Measurements from ENCODE around the gene SLC35E1.
"Not testable (repeated sequence)": the region's sequence is repeated elsewhere in the genome, so short reads cannot be mapped to it uniquely, and the experiment has no call there.

Gene SLC35E1

DNA sequence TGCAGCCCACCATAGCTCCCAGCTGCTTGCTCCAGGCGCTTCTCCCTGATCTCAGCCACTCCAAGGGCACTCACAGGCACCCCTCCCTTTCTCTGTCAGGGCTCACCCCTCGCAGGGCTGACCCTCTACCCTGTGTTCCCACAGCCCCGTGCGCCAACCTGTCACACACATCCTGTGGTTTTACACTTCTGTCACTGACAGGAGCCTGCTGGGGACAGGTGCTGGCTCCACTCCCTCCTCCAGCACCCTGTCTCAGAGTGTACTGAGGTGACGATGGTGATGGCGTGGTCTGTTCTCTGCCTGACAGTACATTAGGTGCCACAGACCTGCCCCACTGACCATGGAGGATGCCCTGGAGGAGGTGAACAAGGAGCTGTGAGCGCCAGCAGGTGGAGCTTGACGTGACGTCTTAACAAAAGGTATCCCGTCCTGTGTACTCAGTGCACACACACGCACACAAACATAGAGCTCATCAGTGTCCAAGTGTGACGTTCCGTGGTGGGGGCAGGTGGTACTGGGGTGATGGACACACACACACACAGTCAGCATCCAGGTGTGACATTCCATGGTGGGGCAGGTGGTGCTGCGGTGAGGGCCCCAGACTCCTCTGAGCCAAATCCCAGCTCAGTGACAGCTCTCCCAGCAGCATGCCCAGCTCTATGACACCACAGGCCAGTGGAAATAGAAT, 55.1 kb downstream of the SLC35E1 start:
- H3K9me3 ChIP-seq (ENCODE audit: severe bottlenecking), result no peaks in the 10 kb centered on the region
- H3K4me3 ChIP-seq (ENCODE audit: low read depth, low read length), result no peak overlapping the region
- TF ChIP-seq, protein P1, sequence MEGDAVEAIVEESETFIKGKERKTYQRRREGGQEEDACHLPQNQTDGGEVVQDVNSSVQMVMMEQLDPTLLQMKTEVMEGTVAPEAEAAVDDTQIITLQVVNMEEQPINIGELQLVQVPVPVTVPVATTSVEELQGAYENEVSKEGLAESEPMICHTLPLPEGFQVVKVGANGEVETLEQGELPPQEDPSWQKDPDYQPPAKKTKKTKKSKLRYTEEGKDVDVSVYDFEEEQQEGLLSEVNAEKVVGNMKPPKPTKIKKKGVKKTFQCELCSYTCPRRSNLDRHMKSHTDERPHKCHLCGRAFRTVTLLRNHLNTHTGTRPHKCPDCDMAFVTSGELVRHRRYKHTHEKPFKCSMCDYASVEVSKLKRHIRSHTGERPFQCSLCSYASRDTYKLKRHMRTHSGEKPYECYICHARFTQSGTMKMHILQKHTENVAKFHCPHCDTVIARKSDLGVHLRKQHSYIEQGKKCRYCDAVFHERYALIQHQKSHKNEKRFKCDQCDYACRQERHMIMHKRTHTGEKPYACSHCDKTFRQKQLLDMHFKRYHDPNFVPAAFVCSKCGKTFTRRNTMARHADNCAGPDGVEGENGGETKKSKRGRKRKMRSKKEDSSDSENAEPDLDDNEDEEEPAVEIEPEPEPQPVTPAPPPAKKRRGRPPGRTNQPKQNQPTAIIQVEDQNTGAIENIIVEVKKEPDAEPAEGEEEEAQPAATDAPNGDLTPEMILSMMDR (IDR thresholded peaks at IDR 0.05; ENCODE audit: low read depth, low read length), result no peak
- peaks cover 73% of the 10 kb centered on the region for H3K36me3 ChIP-seq
- no peak overlapping the region for H3K27ac ChIP-seq
- no peak for DNase-seq
- H3K27me3 ChIP-seq (ENCODE audit: insufficient read depth, low read depth, severe bottlenecking), result no peaks in the 10 kb centered on the region

DNA sequence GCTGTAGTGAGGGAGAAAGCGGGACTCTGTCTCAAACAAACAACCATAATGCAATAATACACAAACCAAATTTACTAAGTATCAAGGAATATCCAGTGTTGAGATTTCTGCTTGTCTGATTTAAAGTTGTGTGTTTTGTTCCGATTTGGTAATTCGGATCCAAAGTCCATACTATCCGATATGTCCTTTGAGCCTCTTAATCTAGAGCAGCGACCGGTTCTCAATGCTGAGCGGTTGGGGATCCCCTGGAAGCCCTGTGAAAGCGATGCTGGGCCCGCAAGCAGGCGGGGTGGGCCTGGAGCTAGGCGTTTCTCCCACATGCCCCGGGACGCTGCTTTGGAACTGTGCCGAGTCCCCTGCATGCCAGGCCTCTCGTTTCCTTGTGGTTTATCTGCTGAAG, 55.8 kb downstream of the SLC35E1 start:
- no peak for DNase-seq
- H3K27me3 ChIP-seq (ENCODE audit: insufficient read depth, low read depth, severe bottlenecking), result no peaks in the 10 kb centered on the region
- no peak overlapping the region for H3K27ac ChIP-seq
- no peaks in the 10 kb centered on the region for H3K9me3 ChIP-seq (ENCODE audit: severe bottlenecking)
- H3K4me3 ChIP-seq (ENCODE audit: low read depth, low read length), result no peak overlapping the region
- TF ChIP-seq, protein P1 (IDR thresholded peaks at IDR 0.05; ENCODE audit: low read depth, low read length), result no peak
- peaks cover 72% of the 10 kb centered on the region for H3K36me3 ChIP-seq

DNA sequence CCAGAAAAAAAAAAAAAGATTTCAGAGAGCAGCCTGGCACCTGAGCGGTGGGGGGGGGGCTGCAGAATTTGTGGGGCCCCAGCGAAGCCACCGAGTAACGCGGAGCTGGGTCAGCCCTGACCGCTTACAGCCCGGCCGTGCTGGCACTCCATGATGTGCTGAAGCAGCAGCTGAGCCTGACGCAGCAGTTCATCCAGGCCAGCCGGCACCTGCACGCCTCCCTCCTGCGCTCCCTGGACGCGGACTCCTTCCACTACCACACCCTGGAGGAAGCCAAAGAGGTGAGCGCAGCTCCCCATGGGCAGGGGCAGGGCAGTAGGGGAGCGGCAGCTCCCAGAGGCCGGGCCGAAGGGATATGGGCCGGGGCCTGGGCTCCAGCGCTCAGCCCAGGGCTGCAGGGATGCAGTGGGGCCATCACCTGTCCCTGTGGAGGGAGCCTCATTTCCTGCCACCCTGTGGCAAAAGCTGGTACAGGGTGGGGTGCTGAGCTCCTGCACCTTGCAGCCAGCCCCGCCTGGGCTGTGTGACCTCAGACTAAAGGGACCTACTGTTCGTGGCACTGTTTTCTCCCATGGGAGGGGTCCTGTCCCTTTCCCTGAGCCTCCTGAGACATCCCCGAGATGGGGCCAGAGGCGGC, 57.7 kb downstream of the SLC35E1 start:
- H3K27ac ChIP-seq, result no peak overlapping the region
- peaks cover 71% of the 10 kb centered on the region for H3K36me3 ChIP-seq
- TF ChIP-seq, protein P1 (IDR thresholded peaks at IDR 0.05; ENCODE audit: low read depth, low read length), result peak; percentile 42; the same call in 1 of the 2 replicates
- no peaks in the 10 kb centered on the region for H3K27me3 ChIP-seq (ENCODE audit: insufficient read depth, low read depth, severe bottlenecking)
- DNase-seq, result peak; percentile 38
- no peaks in the 10 kb centered on the region for H3K9me3 ChIP-seq (ENCODE audit: severe bottlenecking)
- no peak overlapping the region for H3K4me3 ChIP-seq (ENCODE audit: low read depth, low read length)

DNA sequence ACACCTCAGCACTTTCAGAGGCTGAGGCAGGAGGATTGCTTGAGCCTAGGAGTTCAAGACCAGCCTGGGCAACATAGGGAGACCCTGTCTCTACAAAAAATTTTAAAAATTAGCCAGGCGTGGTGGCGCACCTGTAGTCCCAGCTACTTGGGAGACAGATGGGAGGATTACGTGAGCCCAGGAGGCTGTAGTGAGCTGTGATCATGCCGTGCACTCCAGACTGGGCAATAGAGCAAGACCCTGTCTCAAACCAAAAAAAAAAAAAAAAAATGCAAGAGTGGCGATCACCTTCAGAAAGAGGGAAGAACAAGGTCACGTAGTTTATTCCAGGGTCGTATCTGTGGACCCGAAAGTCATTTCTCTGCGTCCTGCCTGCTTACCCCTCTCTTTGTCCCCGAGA, 59.6 kb downstream of the SLC35E1 start:
- H3K36me3 ChIP-seq, result peaks cover 63% of the 10 kb centered on the region
- not testable (repeated sequence) for H3K9me3 ChIP-seq (ENCODE audit: severe bottlenecking); DNase-seq; H3K4me3 ChIP-seq (ENCODE audit: low read depth, low read length); H3K27ac ChIP-seq; H3K27me3 ChIP-seq (ENCODE audit: insufficient read depth, low read depth, severe bottlenecking)

DNA sequence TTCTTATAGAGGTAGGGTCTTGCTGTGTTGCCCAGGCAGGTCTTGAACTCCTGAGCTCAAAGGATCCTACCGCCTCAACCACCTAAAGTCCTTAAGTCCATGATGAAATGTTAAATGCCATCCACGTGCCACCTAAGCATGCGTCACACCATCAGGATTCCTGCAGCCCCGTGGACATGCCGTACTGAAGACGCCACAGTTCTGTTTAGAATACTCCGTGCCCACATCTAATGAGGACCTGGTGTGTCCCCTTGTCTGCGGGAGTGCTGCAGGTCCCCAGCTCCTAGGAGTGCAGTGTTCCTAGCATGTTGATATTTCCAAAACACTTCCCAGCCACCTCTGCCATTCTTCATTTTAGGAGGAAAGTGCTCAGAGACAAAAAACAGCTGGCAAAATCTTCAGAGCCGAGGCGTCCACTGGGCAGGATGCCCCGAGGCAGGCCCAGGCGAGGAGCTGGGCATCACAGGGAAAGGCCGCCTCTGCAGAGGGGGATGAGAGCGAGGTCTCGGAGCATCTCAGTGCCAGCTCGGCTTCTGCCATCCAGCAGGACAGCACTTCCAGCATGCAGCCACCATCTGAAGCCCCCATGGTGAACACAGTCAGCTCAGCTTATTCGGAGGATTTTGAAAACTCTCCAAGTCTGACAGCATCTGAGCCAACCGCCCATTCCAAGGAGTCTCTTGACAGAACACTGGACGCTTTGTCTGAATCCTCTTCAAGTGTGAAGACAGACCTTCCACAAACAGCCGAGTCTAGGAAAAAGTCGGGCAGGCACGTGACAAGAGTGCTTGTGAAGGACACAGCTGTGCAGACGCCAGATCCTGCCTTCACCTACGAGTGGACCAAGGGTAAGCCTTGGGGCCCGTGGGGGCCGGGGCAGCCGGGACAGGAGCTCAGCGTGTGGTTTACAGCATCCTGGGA, 62.8 kb downstream of the SLC35E1 start:
- Histone ChIP-seq H3K9me3 (ENCODE audit: severe bottlenecking) (no peaks in the 10 kb centered on the region), H3K4me3 (ENCODE audit: low read depth, low read length) (no peak overlapping the region), H3K27me3 (ENCODE audit: insufficient read depth, low read depth, severe bottlenecking) (no peaks in the 10 kb centered on the region), H3K27ac (no peak overlapping the region), H3K36me3 (peaks cover 57% of the 10 kb centered on the region)
- TF ChIP-seq, protein P1 (IDR thresholded peaks at IDR 0.05; ENCODE audit: low read depth, low read length), result no peak
- peak; percentile 44 for DNase-seq

DNA sequence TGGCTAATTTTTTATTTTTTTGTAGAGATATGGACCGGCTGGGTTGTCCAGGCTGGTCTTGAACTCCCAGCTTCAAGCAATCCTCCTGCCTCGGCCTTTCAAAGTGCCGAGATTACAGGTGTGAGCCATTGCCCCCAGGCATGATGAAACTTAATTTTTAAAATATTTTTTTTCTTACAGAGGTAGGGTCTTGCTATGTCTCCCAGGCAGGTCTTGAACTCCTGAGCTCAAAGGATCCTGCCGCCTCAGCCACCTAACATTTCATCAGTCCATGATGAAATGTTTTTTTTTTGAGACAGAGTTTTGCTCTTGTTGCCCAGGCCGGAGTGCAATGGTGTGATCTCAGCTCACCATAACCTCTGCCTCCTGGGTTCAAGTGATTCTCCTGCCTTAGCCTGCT, 63.7 kb downstream of the SLC35E1 start:
- H3K36me3 ChIP-seq, result peaks cover 61% of the 10 kb centered on the region
- DNase-seq, result no peak
- no peaks in the 10 kb centered on the region for H3K27me3 ChIP-seq (ENCODE audit: insufficient read depth, low read depth, severe bottlenecking)
- H3K4me3 ChIP-seq (ENCODE audit: low read depth, low read length), result no peak overlapping the region
- no peak overlapping the region for H3K27ac ChIP-seq
- TF ChIP-seq, protein P1 (IDR thresholded peaks at IDR 0.05; ENCODE audit: low read depth, low read length), result no peak
- no peaks in the 10 kb centered on the region for H3K9me3 ChIP-seq (ENCODE audit: severe bottlenecking)
